Vagina (tissue), 2 donors: ENCODE results near the gene SLC22A13.

ENCODE experiments used
- CTCF ChIP-seq, 3 experiments: fragments of 450-650 bp in 2 of 3; fragments of 200-600 bp in 1 of 3; sonication (generic) in 1 of 3; IDR thresholded peaks; one replicate each; pipeline ENCODE4 v1.5.1; 2017 to 2019; ENCODE audit warnings: antibody characterized with exemption in 3 of 3, mild to moderate bottlenecking in 2 of 3, moderate library complexity in 2 of 3
- POLR2A ChIP-seq, 2 donors: fragments of 450-650 bp; IDR thresholded peaks; one replicate each; pipeline ENCODE4 v1.6.1; 2017; ENCODE audit warnings: antibody characterized with exemption in 2 of 2, mild to moderate bottlenecking in 2 of 2, moderate library complexity in 2 of 2

GRCh38 chr3:38264779-38265178 is 833 bp upstream of the SLC22A13 start:
- TF ChIP-seq CTCF (IDR thresholded peaks at IDR 0.05) (no peak), POLR2A (IDR thresholded peaks at IDR 0.05) (no peak)
